Neuronal stem cell (in vitro differentiated cells): Measurements from ENCODE around the gene PHKG2.

ENCODE experiments used
- DNase-seq: peaks from one replicate; pipeline ENCODE4 v3.0.0-alpha.2; 2013; ENCODE audit warnings: low spot score
- H2AFZ ChIP-seq: one replicate; pipeline ENCODE4 v1.6.1; 2013; ENCODE audit warnings: mild to moderate bottlenecking, low read length, inconsistent platforms
- H2AK5ac ChIP-seq: 2 replicates; pipeline ENCODE4 v1.6.1; 2013; ENCODE audit warnings: low read depth, mild to moderate bottlenecking, inconsistent platforms, low read length, moderate library complexity, mixed read lengths
- H2BK120ac ChIP-seq: 2 replicates; pipeline ENCODE4 v1.6.1; 2013; ENCODE audit warnings: low read depth, mild to moderate bottlenecking, inconsistent platforms, low read length, moderate library complexity, mixed read lengths
- H2BK12ac ChIP-seq: one replicate; pipeline ENCODE4 v1.6.1; 2013; ENCODE audit warnings: low read length, inconsistent platforms
- H2BK15ac ChIP-seq: 2 replicates; pipeline ENCODE4 v1.6.1; 2013; ENCODE audit warnings: mild to moderate bottlenecking, low read length, inconsistent platforms, mixed read lengths
- H2BK5ac ChIP-seq: one replicate; pipeline ENCODE4 v1.6.1; 2013; ENCODE audit warnings: inconsistent platforms, mild to moderate bottlenecking, low read length, moderate library complexity
- H3K14ac ChIP-seq: one replicate; pipeline ENCODE4 v1.6.1; 2013; ENCODE audit warnings: low read length, inconsistent platforms
- H3K18ac ChIP-seq: 2 replicates; pipeline ENCODE4 v1.6.1; 2013; ENCODE audit warnings: low read length, inconsistent platforms
- H3K23ac ChIP-seq: 2 replicates; pipeline ENCODE4 v1.6.1; 2013; ENCODE audit warnings: low read depth, mild to moderate bottlenecking, mixed read lengths, low read length, inconsistent platforms; ENCODE audit not compliant: poor library complexity
- H3K27ac ChIP-seq: replicated peaks from 3 replicates; pipeline ENCODE4 v1.5.1; 2013; ENCODE audit warnings: low read length, inconsistent platforms
- H3K27me3 ChIP-seq, 3 experiments: 2 replicates each; pipeline ENCODE4 v1.6.1; 2013; ENCODE audit warnings: low read length in 3 of 3, mild to moderate bottlenecking in 2 of 3, inconsistent platforms in 1 of 3, low read depth in 1 of 3, mixed read lengths in 1 of 3, moderate library complexity in 1 of 3; ENCODE audit not compliant: control insufficient read depth in 3 of 3, insufficient read depth in 3 of 3
- H3K36me3 ChIP-seq, 2 donors: replicated peaks in 1 of 2; 2 replicates each; pipeline ENCODE4 v1.6.1; 2013; ENCODE audit warnings: low read length in 2 of 2; ENCODE audit not compliant: control insufficient read depth in 2 of 2, insufficient read depth in 2 of 2
- H3K4ac ChIP-seq: 2 replicates; pipeline ENCODE4 v1.6.1; 2013; ENCODE audit warnings: inconsistent platforms, mild to moderate bottlenecking, low read length, moderate library complexity
- H3K4me1 ChIP-seq, 2 donors: 1 replicate in 1 of 2; 2 replicates in 1 of 2; pipeline ENCODE4 v1.6.1; 2013; ENCODE audit warnings: low read length in 2 of 2, low read depth in 1 of 2; ENCODE audit not compliant: control insufficient read depth in 2 of 2, insufficient read depth in 1 of 2
- H3K4me2 ChIP-seq: one replicate; pipeline ENCODE4 v1.6.1; 2013; ENCODE audit warnings: mild to moderate bottlenecking, low read length, inconsistent platforms; ENCODE audit not compliant: insufficient read depth, poor library complexity, severe bottlenecking
- H3K4me3 ChIP-seq, 2 donors: 2 replicates each; pipeline ENCODE4 v1.5.1; 2013; ENCODE audit warnings: low read length in 2 of 2, mild to moderate bottlenecking in 2 of 2, inconsistent platforms in 1 of 2, moderate library complexity in 1 of 2
- H3K79me1 ChIP-seq: one replicate; pipeline ENCODE4 v1.6.1; 2013; ENCODE audit warnings: low read depth, mild to moderate bottlenecking, inconsistent platforms, low read length, moderate library complexity
- H3K9ac ChIP-seq: one replicate; pipeline ENCODE4 v1.6.1; 2013; ENCODE audit warnings: mild to moderate bottlenecking, low read depth, low read length, inconsistent platforms; ENCODE audit not compliant: poor library complexity
- H3K9me3 ChIP-seq, 2 donors: replicated peaks in 1 of 2; 2 replicates each; pipeline versions ENCODE3 to v1.6.1; 2013; ENCODE audit warnings: low read length in 2 of 2, mild to moderate bottlenecking in 2 of 2, inconsistent platforms in 1 of 2, low read depth in 1 of 2, mixed read lengths in 1 of 2, moderate library complexity in 1 of 2; ENCODE audit not compliant: control insufficient read depth in 2 of 2, insufficient read depth in 1 of 2
- H4K8ac ChIP-seq: one replicate; pipeline ENCODE4 v1.6.1; 2013; ENCODE audit warnings: low read depth, mild to moderate bottlenecking, inconsistent platforms, low read length, moderate library complexity
- H4K91ac ChIP-seq: one replicate; pipeline ENCODE4 v1.6.1; 2013; ENCODE audit warnings: low read length, low read depth, mild to moderate bottlenecking, inconsistent platforms; ENCODE audit not compliant: poor library complexity
- WGBS, 2 donors: extraction: QIAGEN DNeasy Blood & Tissue Kit; methylation state at CpG; one replicate each; pipeline ENCODE4 v1.1.7; 2013; ENCODE audit warnings: missing lambda C conversion rate in 2 of 2, mixed read lengths in 1 of 2; ENCODE audit not compliant: insufficient read length in 2 of 2, insufficient replicate concordance in 1 of 2; ENCODE audit errors: extremely low coverage in 2 of 2; 5-methylcytosine and 5-hydroxymethylcytosine counted together

PHKG2 gene

DNA sequence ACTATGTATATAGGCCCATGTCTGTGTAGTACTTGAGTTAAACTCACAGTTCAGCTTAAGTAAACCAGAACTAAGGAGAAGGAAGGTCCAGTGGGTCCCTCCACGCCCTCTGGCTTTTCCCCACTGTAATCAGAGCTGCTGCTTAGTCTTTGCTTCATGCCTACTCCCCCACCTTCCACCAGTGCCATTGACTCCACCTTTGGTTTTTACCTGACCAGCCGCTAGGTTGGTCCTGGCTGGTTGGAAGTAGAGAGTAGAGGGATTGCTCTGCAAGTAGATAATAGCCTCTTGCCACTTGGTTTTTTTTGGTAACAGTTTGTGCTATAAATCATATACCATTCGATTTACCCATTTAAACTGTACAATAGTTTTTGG lies 22.8 kb upstream of the PHKG2 start:
- WGBS, 2 donors: no CpG with 5 or more reads among the region's 3 CpGs
- peaks cover 57 to 99% of the 10 kb centered on the region in 2 donors for H3K36me3 ChIP-seq
- DNase-seq: no peak
- H3K9ac ChIP-seq: no peak overlapping the region
- H2BK120ac ChIP-seq: no peak overlapping the region
- H3K4me1 ChIP-seq: no peaks in the 10 kb centered on the region
- H3K79me1 ChIP-seq: peaks cover 3% of the 10 kb centered on the region
- H3K4me3 ChIP-seq: no peak overlapping the region
- no peak overlapping the region for H3K27ac ChIP-seq
- no peak overlapping the region for H2BK15ac ChIP-seq
- no peak overlapping the region for H2AK5ac ChIP-seq
- H3K9me3 ChIP-seq: no peaks in the 10 kb centered on the region
- no peak overlapping the region for H3K4ac ChIP-seq
- H3K23ac ChIP-seq: no peak overlapping the region
- H3K4me2 ChIP-seq: no peak overlapping the region
- H2AFZ ChIP-seq: no peak overlapping the region
- H3K27me3 ChIP-seq: no peaks in the 10 kb centered on the region
- no peak overlapping the region for H3K18ac ChIP-seq
- H2BK12ac ChIP-seq: no peak overlapping the region
- no peak overlapping the region for H3K14ac ChIP-seq
- H4K91ac ChIP-seq: no peak overlapping the region
- H2BK5ac ChIP-seq: no peak overlapping the region
- no peak overlapping the region for H4K8ac ChIP-seq

- Histone ChIP-seq H2BK5ac (no peak overlapping the region), H3K36me3 (peaks cover 45 to 97% of the 10 kb centered on the region in 2 donors), H4K8ac (no peak overlapping the region), H2BK12ac (no peak overlapping the region), H2AK5ac (no peak overlapping the region), H4K91ac (no peak overlapping the region), H3K9ac (no peak overlapping the region), H3K4me2 (no peak overlapping the region), H3K4ac (no peak overlapping the region), H3K18ac (no peak overlapping the region), H2BK15ac (no peak overlapping the region), H3K9me3 (no peaks in the 10 kb centered on the region), H3K79me1 (peaks cover 2% of the 10 kb centered on the region), H2AFZ (no peak overlapping the region), H3K4me1 (no peaks in the 10 kb centered on the region), H3K23ac (no peak overlapping the region), H3K27me3 (no peaks in the 10 kb centered on the region), H3K4me3 (no peak overlapping the region), H3K27ac (no peak overlapping the region), H3K14ac (no peak overlapping the region), H2BK120ac (no peak overlapping the region)
- WGBS, 2 donors: no CpG with 5 or more reads among the region's 6 CpGs
- DNase-seq: no peak
Measured at GRCh38 chr16:30728321-30728720, 19.9 kb upstream of the PHKG2 start.

DNA sequence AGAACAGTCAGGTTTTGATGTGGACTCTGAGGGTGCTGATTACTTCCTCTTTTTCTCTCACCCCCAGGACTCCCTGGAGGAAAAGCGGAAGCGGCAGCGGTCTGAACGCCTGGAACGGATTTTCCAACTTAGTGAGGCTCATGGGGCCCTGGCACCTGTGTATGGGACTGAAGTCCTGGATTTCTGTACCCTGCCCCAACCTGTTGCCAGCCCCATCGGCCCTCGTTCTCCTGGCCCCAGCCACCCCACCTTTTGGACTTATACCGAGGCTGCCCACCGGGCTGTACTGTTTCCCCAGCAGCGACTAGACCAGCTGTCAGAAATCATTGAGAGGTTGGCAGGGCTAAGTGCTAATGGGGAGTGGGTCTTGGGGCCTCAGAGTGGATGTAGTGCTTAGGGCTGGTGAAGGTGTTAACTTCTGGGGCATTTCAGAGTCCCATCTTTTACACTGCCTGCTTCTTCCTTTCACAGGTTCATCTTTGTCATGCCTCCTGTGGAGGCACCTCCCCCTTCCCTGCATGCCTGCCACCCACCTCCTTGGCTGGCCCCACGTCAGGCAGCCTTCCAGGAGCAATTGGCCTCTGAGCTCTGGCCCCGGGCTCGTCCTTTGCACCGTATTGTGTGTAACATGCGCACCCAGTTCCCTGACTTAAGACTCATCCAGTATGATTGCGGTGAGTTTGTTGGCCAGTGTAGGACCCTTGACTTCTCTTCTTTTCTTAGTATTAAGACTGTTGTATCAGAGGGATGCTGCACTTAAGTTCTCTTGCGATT lies 19.1 kb upstream of the PHKG2 start:
- no peak overlapping the region for H2AFZ ChIP-seq
- H2BK12ac ChIP-seq: no peak overlapping the region
- no CpG with 5 or more reads among the region's 17 CpGs for WGBS, 2 donors
- H2BK120ac ChIP-seq: no peak overlapping the region
- H3K4ac ChIP-seq: no peak overlapping the region
- no peaks in the 10 kb centered on the region for H3K4me1 ChIP-seq
- no peak overlapping the region for H2AK5ac ChIP-seq
- no peak for DNase-seq
- H2BK5ac ChIP-seq: no peak overlapping the region
- H4K8ac ChIP-seq: no peak overlapping the region
- H3K4me3 ChIP-seq: no peak overlapping the region
- H4K91ac ChIP-seq: no peak overlapping the region
- H2BK15ac ChIP-seq: no peak overlapping the region
- no peaks in the 10 kb centered on the region for H3K9me3 ChIP-seq
- H3K27me3 ChIP-seq: no peaks in the 10 kb centered on the region
- peaks cover 2% of the 10 kb centered on the region for H3K79me1 ChIP-seq
- no peak overlapping the region for H3K9ac ChIP-seq
- H3K18ac ChIP-seq: no peak overlapping the region
- no peak overlapping the region for H3K23ac ChIP-seq
- no peak overlapping the region for H3K14ac ChIP-seq
- peaks cover 42 to 97% of the 10 kb centered on the region in 2 donors for H3K36me3 ChIP-seq
- no peak overlapping the region for H3K27ac ChIP-seq
- H3K4me2 ChIP-seq: no peak overlapping the region

DNA sequence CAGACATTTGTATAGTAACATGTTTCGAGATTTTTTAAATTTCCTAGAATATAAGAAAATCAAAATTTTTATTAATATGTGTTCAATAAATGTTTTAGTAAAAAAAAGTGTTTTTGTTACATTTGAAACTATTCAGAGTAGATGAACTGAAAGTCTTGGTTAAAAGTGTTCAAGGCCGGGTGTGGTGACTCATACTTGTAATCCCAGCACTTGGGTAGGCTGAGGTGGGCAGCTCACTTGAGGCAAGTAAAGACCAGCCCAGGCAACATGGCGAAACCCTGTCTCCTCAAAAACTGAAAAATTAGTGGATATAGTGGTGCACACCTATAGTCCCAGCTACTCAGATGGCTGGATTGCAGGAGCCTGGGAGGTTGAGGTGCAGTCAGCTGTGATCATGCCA lies 16.8 kb upstream of the PHKG2 start:
- H3K36me3 ChIP-seq: peaks cover 42 to 92% of the 10 kb centered on the region in 2 donors
- H3K18ac ChIP-seq: no peak overlapping the region
- H3K4me1 ChIP-seq: no peaks in the 10 kb centered on the region
- H3K27me3 ChIP-seq: no peaks in the 10 kb centered on the region
- H3K4me2 ChIP-seq: no peak overlapping the region
- no peak overlapping the region for H3K4ac ChIP-seq
- H2BK12ac ChIP-seq: no peak overlapping the region
- DNase-seq: no peak
- no peak overlapping the region for H4K8ac ChIP-seq
- H3K14ac ChIP-seq: no peak overlapping the region
- H4K91ac ChIP-seq: no peak overlapping the region
- H2BK15ac ChIP-seq: no peak overlapping the region
- no peak overlapping the region for H3K27ac ChIP-seq
- H2BK5ac ChIP-seq: no peak overlapping the region
- H3K9ac ChIP-seq: no peak overlapping the region
- no peak overlapping the region for H2AFZ ChIP-seq
- H2AK5ac ChIP-seq: no peak overlapping the region
- no peak overlapping the region for H3K23ac ChIP-seq
- no CpG with 5 or more reads among the region's 3 CpGs for WGBS, 2 donors
- no peaks in the 10 kb centered on the region for H3K9me3 ChIP-seq
- no peak overlapping the region for H3K4me3 ChIP-seq
- H2BK120ac ChIP-seq: no peak overlapping the region
- no peaks in the 10 kb centered on the region for H3K79me1 ChIP-seq
